AML-193 (cell line): ENCODE measurements around the gene TRIM29.

ENCODE experiments used
- DNase-seq, 2 experiments: peaks; one replicate each; lab custom pipeline; 2025; lab: John Stamatoyannopoulos, UW

Gene TRIM29

DNA sequence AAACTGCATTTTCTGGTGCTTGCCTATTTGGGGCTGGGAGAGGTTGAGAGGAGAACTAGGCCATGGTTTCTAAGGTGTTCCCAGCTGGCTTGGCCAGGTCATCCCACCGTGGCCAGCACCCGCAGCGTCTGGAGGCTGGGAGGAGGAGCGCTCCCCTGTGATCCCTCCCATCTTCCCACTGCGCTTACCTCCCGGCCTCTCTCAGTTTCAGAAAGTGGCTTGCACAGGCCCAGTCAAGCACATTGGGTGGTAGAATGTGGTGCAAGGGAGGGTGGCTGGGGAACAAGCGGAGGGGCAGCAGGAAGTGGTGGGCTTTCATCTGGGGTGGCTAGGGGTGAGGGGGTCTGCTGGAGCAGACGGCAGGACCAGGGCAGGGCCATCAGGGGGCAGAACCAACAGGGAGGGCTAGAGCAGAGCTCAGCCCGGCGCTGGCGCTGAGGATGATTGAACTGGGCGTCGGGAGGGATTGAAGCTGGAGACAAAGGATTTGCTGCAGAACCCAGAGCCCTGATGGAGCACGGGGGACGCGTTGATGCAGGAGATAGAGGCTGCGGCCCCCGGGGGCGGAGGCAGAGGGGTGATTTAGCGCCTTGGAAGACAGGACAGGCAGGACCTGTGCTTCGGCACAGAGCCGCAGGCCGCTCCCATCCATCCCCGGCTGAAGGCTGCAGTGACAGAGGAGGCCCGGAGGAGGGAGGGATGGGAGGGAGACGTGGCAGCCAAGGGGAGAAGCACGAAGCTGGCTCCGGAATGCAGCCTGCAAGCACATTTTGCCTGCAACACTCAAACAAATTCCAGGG is 76.0 kb downstream of the TRIM29 start:
- DNase-seq: no peak
